Measurements from ENCODE around the gene ABT1.
"Not testable (repeated sequence)": the region's sequence is repeated elsewhere in the genome, so short reads cannot be mapped to it uniquely, and the experiment has no call there.

ABT1 gene

GRCh38 chr6:26596579-26597388, at the start of gene ABT1:
Gene ABT1, plus strand, starts transcription at chr6:26596953. Its CDS starts 30 bp downstream, at chr6:26596983.
- Histone ChIP-seq H3K9me3 (ENCODE audit: low read length) (no peaks in the 10 kb centered on the region), H3K27me3 (ENCODE audit: control insufficient read depth in 1 of 2, insufficient read depth in 2 of 2, low read length in 2 of 2) (peaks cover 24 to 28% of the 10 kb centered on the region in 2 donors), H3K27ac (ENCODE audit: low read depth, low read length) (peak within 1 kb of the TSS; percentile 87), H3K36me3 (ENCODE audit: insufficient read depth, low read length) (peaks cover 27% of the 10 kb centered on the region), H3K4me3 (ENCODE audit: low read depth in 1 of 2, low read length in 2 of 2) (peak within 1 kb of the TSS; percentile 98 to 99), H3K4me1 (ENCODE audit: insufficient read depth, low read length) (peaks cover 14% of the 10 kb centered on the region), H3K9ac (ENCODE audit: low read length) (peak within 1 kb of the TSS; percentile 83)

- H3K4me3 ChIP-seq (ENCODE audit: low read depth in 1 of 2, low read length in 2 of 2); H3K9ac ChIP-seq (ENCODE audit: low read length): not testable (repeated sequence)
- H3K36me3 ChIP-seq (ENCODE audit: insufficient read depth, low read length) = peaks cover 23% of the 10 kb centered on the region
Observed at GRCh38 chr6:26547363-26547762, 49.4 kb upstream of the ABT1 start.

GRCh38 chr6:26550250-26550993, 46.3 kb upstream of the ABT1 start:
- Histone ChIP-seq H3K9ac (ENCODE audit: low read length) (no peak overlapping the region), H3K27me3 (ENCODE audit: control insufficient read depth in 1 of 2, insufficient read depth in 2 of 2, low read length in 2 of 2) (no peaks in the 10 kb centered on the region), H3K27ac (ENCODE audit: low read depth, low read length) (peak overlapping the region; percentile 25), H3K9me3 (ENCODE audit: low read length) (no peaks in the 10 kb centered on the region), H3K4me3 (ENCODE audit: low read depth in 1 of 2, low read length in 2 of 2) (peak overlapping the region; percentile 58 to 69), H3K4me1 (ENCODE audit: insufficient read depth, low read length) (peaks cover 10% of the 10 kb centered on the region), H3K36me3 (ENCODE audit: insufficient read depth, low read length) (peaks cover 11% of the 10 kb centered on the region)

More at GRCh38 chr6:26547363-26547762, 49.4 kb upstream of the ABT1 start:
- H3K9me3 ChIP-seq (ENCODE audit: low read length); H3K27ac ChIP-seq (ENCODE audit: low read depth, low read length); H3K27me3 ChIP-seq (ENCODE audit: control insufficient read depth in 1 of 2, insufficient read depth in 2 of 2, low read length in 2 of 2); H3K4me1 ChIP-seq (ENCODE audit: insufficient read depth, low read length): not testable (repeated sequence)

DNA sequence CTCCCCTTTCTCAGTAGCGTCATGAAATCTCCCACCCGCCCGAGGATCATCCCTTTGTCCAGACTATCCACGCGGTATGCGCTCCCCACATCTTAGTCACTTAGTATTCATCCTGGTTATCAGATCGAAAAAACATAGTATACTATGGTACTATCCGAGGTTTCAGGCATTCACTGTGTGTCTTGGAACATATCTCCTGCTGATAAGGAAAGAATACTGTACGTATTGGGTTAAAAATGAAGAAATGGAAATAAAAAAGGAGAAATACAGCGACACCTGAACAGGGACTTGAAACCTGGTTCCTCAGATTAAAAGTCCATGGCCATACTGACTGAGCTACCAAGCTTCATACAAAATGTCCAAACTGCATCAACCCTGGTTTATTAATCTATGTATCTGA, 44.5 kb upstream of the ABT1 start:
- H3K27me3 ChIP-seq (ENCODE audit: control insufficient read depth in 1 of 2, insufficient read depth in 2 of 2, low read length in 2 of 2) = no peaks in the 10 kb centered on the region
- no peak overlapping the region for H3K4me3 ChIP-seq (ENCODE audit: low read depth in 1 of 2, low read length in 2 of 2)
- no peak overlapping the region for H3K27ac ChIP-seq (ENCODE audit: low read depth, low read length)
- no peaks in the 10 kb centered on the region for H3K36me3 ChIP-seq (ENCODE audit: insufficient read depth, low read length)
- no peaks in the 10 kb centered on the region for H3K9me3 ChIP-seq (ENCODE audit: low read length)
- H3K4me1 ChIP-seq (ENCODE audit: insufficient read depth, low read length) = peaks cover 10% of the 10 kb centered on the region
- no peak overlapping the region for H3K9ac ChIP-seq (ENCODE audit: low read length)

DNA sequence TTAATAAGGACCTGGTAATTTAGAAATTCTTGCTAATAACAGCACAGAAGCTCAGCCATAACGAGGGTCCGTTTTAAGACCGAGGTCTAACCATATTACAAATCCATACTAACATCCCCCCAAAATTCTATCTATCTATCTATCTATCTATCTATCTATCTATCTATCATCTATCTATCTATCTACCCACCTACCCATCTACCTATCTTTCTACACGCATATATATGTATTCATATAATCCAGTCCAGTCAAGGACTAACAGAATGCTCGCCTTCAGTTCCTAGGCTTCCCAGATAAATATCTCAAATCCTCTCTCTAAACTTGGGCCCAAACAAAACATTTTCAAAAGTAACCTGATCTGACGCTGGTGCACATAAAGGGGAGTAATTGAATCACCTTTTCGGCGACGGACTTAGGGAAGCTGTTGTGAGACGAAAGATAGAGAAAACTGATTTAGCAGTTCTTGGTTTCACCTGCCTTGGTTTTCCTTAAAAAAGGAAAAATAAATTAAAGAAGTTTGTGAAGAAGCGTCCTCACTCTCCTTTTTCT, 44.0 kb upstream of the ABT1 start:
- peak overlapping the region in 1 of 2 donors; percentile 88 for H3K4me3 ChIP-seq (ENCODE audit: low read depth in 1 of 2, low read length in 2 of 2)
- H3K27ac ChIP-seq (ENCODE audit: low read depth, low read length) = no peak overlapping the region
- H3K9ac ChIP-seq (ENCODE audit: low read length) = no peak overlapping the region
- H3K4me1 ChIP-seq (ENCODE audit: insufficient read depth, low read length) = peaks cover 10% of the 10 kb centered on the region
- H3K36me3 ChIP-seq (ENCODE audit: insufficient read depth, low read length) = no peaks in the 10 kb centered on the region
- no peaks in the 10 kb centered on the region for H3K9me3 ChIP-seq (ENCODE audit: low read length)
- no peaks in the 10 kb centered on the region for H3K27me3 ChIP-seq (ENCODE audit: control insufficient read depth in 1 of 2, insufficient read depth in 2 of 2, low read length in 2 of 2)

- Histone ChIP-seq H3K27ac (ENCODE audit: low read depth, low read length) (no peak overlapping the region), H3K4me3 (ENCODE audit: low read depth in 1 of 2, low read length in 2 of 2) (peak overlapping the region in 1 of 2 donors; percentile 88), H3K36me3 (ENCODE audit: insufficient read depth, low read length) (no peaks in the 10 kb centered on the region), H3K27me3 (ENCODE audit: control insufficient read depth in 1 of 2, insufficient read depth in 2 of 2, low read length in 2 of 2) (no peaks in the 10 kb centered on the region), H3K9me3 (ENCODE audit: low read length) (no peaks in the 10 kb centered on the region), H3K4me1 (ENCODE audit: insufficient read depth, low read length) (peaks cover 10% of the 10 kb centered on the region), H3K9ac (ENCODE audit: low read length) (peak overlapping the region; percentile 63)
Observed at GRCh38 chr6:26553264-26553634, 43.5 kb upstream of the ABT1 start.

GRCh38 chr6:26553635-26554446, 42.9 kb upstream of the ABT1 start:
- Histone ChIP-seq H3K27me3 (ENCODE audit: control insufficient read depth in 1 of 2, insufficient read depth in 2 of 2, low read length in 2 of 2) (no peaks in the 10 kb centered on the region), H3K4me1 (ENCODE audit: insufficient read depth, low read length) (peaks cover 10% of the 10 kb centered on the region), H3K27ac (ENCODE audit: low read depth, low read length) (peak overlapping the region; percentile 72), H3K36me3 (ENCODE audit: insufficient read depth, low read length) (no peaks in the 10 kb centered on the region), H3K9me3 (ENCODE audit: low read length) (no peaks in the 10 kb centered on the region), H3K9ac (ENCODE audit: low read length) (peak overlapping the region; percentile 63), H3K4me3 (ENCODE audit: low read depth in 1 of 2, low read length in 2 of 2) (peak overlapping the region; percentile 53 to 88)

DNA sequence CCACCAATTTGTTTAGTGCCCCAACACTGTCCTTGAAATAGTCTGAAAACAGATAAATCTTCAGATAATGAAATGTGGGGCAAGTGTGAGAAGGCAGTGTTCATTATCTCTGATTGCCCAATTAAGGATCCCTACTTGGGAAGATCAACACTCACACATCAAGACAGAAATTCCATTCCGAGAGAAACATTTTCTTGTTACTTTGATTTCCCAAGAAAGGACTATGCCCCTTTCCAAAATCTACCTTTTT, 42.4 kb upstream of the ABT1 start:
- H3K4me1 ChIP-seq (ENCODE audit: insufficient read depth, low read length) = peaks cover 10% of the 10 kb centered on the region
- no peak overlapping the region for H3K9ac ChIP-seq (ENCODE audit: low read length)
- H3K27ac ChIP-seq (ENCODE audit: low read depth, low read length) = no peak overlapping the region
- H3K4me3 ChIP-seq (ENCODE audit: low read depth in 1 of 2, low read length in 2 of 2) = peak overlapping the region in 1 of 2 donors; percentile 88
- H3K36me3 ChIP-seq (ENCODE audit: insufficient read depth, low read length) = no peaks in the 10 kb centered on the region
- no peaks in the 10 kb centered on the region for H3K9me3 ChIP-seq (ENCODE audit: low read length)
- no peaks in the 10 kb centered on the region for H3K27me3 ChIP-seq (ENCODE audit: control insufficient read depth in 1 of 2, insufficient read depth in 2 of 2, low read length in 2 of 2)

GRCh38 chr6:26554697-26555504, 41.9 kb upstream of the ABT1 start:
- peaks cover 10% of the 10 kb centered on the region for H3K4me1 ChIP-seq (ENCODE audit: insufficient read depth, low read length)
- H3K36me3 ChIP-seq (ENCODE audit: insufficient read depth, low read length) = no peaks in the 10 kb centered on the region
- no peaks in the 10 kb centered on the region for H3K9me3 ChIP-seq (ENCODE audit: low read length)
- H3K27me3 ChIP-seq (ENCODE audit: control insufficient read depth in 1 of 2, insufficient read depth in 2 of 2, low read length in 2 of 2) = no peaks in the 10 kb centered on the region
- H3K27ac ChIP-seq (ENCODE audit: low read depth, low read length) = no peak overlapping the region
- peak overlapping the region in 1 of 2 donors; percentile 88 for H3K4me3 ChIP-seq (ENCODE audit: low read depth in 1 of 2, low read length in 2 of 2)
- H3K9ac ChIP-seq (ENCODE audit: low read length) = no peak overlapping the region

- H3K27me3 ChIP-seq (ENCODE audit: control insufficient read depth in 1 of 2, insufficient read depth in 2 of 2, low read length in 2 of 2) = no peaks in the 10 kb centered on the region
- H3K4me1 ChIP-seq (ENCODE audit: insufficient read depth, low read length) = peaks cover 10% of the 10 kb centered on the region
- no peaks in the 10 kb centered on the region for H3K36me3 ChIP-seq (ENCODE audit: insufficient read depth, low read length)
- H3K9ac ChIP-seq (ENCODE audit: low read length) = no peak overlapping the region
- H3K4me3 ChIP-seq (ENCODE audit: low read depth in 1 of 2, low read length in 2 of 2) = no peak overlapping the region
- no peak overlapping the region for H3K27ac ChIP-seq (ENCODE audit: low read depth, low read length)
- H3K9me3 ChIP-seq (ENCODE audit: low read length) = no peaks in the 10 kb centered on the region
Observed at GRCh38 chr6:26555505-26556262, 41.1 kb upstream of the ABT1 start.

Measured in muscle layer of colon (tissue), 2 donors.